Measurements from ENCODE around the gene MPV17. TPM values are rescaled to one million over a fixed set of nuclear protein-coding genes. Genes with fewer than 3 reads are reported as not detected.

The MPV17 gene
- total RNA-seq, 4 donors from 2014 or later, result 57.9 to 93.4 (median 66.4) TPM

DNA sequence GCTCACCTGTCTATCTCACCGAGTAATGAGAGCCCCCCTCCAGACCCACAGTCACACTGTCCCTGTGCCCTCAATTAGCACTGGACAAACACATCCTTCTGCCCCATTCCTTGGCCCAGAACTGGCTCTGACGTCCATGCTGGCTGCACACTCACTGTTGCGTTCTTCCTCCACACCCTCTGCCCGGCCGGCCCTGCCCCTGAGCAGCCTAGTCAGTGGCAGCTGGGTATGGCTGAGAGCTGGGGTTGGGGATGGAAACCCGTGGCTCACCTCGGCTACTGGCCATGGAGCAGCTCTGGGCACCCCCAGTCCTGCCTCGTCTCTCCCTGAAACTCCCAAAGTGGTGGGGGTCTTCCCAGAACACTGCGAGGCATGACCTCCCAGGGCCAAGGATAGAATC is 8.2 kb downstream of the MPV17 start:
- peaks cover 0 to 74% of the 10 kb centered on the region in 2 donors for H3K36me3 ChIP-seq
- WGBS, 2 donors (ENCODE audit: low coverage in 1 of 2), result 86% methylated on average over 1 of the region's 9 CpGs
- TF ChIP-seq, protein P1, sequence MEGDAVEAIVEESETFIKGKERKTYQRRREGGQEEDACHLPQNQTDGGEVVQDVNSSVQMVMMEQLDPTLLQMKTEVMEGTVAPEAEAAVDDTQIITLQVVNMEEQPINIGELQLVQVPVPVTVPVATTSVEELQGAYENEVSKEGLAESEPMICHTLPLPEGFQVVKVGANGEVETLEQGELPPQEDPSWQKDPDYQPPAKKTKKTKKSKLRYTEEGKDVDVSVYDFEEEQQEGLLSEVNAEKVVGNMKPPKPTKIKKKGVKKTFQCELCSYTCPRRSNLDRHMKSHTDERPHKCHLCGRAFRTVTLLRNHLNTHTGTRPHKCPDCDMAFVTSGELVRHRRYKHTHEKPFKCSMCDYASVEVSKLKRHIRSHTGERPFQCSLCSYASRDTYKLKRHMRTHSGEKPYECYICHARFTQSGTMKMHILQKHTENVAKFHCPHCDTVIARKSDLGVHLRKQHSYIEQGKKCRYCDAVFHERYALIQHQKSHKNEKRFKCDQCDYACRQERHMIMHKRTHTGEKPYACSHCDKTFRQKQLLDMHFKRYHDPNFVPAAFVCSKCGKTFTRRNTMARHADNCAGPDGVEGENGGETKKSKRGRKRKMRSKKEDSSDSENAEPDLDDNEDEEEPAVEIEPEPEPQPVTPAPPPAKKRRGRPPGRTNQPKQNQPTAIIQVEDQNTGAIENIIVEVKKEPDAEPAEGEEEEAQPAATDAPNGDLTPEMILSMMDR (IDR thresholded peaks at IDR 0.05), result no peak
- no peak for TF ChIP-seq POLR2AphosphoS5 (IDR thresholded peaks at IDR 0.05)
- no peak for TF ChIP-seq EP300 (IDR thresholded peaks at IDR 0.05)
- TF ChIP-seq POLR2A (IDR thresholded peaks at IDR 0.05), result no peak

DNA sequence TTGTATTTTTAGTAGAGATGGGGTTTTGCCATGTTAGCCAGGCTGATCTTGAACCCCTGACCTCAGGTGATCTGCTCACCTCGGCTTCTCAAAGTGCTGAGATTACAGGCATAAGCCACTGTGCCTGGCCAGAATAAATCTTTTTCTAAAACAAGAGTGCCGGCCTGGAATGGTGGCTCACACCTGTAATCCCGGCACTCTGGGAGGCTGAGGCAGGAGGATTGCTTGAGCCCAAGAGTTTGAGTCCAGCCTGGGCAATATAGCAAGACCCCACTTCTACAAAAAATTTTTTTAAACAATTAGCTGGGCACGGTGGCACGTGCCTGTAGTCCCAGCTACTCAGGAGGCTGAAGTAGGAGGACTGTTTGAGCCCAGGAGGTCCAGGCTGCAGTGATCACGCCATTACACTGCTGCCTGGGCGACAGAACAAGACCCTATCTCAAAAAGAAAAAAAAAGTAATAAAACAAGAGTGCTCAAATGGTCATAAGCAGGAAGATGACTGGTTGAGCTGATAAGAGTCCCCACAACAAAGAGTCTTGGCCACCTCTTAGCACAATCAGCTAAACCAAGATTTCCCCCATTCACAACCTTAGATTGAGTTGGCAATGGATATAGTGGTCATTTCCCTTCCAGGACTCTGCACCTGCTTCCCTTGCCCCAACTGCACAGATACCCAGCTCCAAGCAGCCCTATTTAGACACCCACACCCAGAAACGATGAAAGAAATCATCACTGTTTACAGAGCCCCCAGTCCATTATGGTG is 8.8 kb downstream of the MPV17 start:
- Histone ChIP-seq H3K4me1 (no peaks in the 10 kb centered on the region), H3K4me3 (no peak overlapping the region), H3K27me3 (peaks cover 6% of the 10 kb centered on the region), H3K36me3 (peaks cover 0 to 79% of the 10 kb centered on the region in 2 donors), H3K9me3 (no peaks in the 10 kb centered on the region), H3K27ac (no peak overlapping the region)
- ATAC-seq, result no peak
- 85 to 93% methylated on average over 3 to 7 of the region's 8 CpGs for WGBS, 2 donors (ENCODE audit: low coverage in 1 of 2)
- TF ChIP-seq POLR2AphosphoS5 (IDR thresholded peaks at IDR 0.05) (no peak), EP300 (IDR thresholded peaks at IDR 0.05) (no peak), POLR2A (IDR thresholded peaks at IDR 0.05) (no peak)
- TF ChIP-seq, protein P1 (IDR thresholded peaks at IDR 0.05), result no peak

More for the DNA sequence above, 8.2 kb downstream of the MPV17 start:
- no peak for ATAC-seq
- Histone ChIP-seq H3K27ac (no peak overlapping the region), H3K4me3 (no peak overlapping the region), H3K9me3 (no peaks in the 10 kb centered on the region), H3K4me1 (no peaks in the 10 kb centered on the region), H3K27me3 (no peaks in the 10 kb centered on the region)

DNA sequence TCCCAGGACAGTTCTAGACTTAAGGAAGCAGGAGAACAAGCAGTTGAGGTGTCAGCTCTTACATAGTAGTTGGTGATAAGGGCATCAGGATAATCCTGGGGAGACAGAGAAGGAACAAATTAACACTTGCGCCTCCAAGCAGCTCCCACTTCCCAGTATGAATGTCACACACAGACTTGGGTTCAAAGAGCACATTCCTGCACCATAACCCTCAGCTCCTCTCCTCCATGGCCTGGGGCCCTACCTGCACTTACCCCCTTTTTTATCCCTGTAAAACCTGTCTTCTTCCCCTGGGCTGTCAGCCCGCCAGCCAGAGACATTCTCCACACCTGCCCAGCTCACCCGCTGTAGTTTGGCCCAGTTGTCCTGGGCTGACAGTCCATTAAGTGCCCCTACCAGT is 10.7 kb downstream of the MPV17 start:
- Histone ChIP-seq H3K4me1 (peaks cover 0 to 15% (median 8%) of the 10 kb centered on the region in 3 donors), H3K9me3 (no peaks in the 10 kb centered on the region), H3K4me3 (no peak overlapping the region), H3K27ac (no peak overlapping the region), H3K27me3 (peaks cover 25% of the 10 kb centered on the region), H3K36me3 (peaks cover 0 to 80% of the 10 kb centered on the region in 2 donors)
- WGBS, 2 donors (ENCODE audit: low coverage in 1 of 2), result 83% methylated on average over 2 of the region's 3 CpGs; no CpG with 5 or more reads in 1 of the 2 donors
- TF ChIP-seq EP300 (IDR thresholded peaks at IDR 0.05) (no peak), POLR2AphosphoS5 (IDR thresholded peaks at IDR 0.05) (no peak), POLR2A (IDR thresholded peaks at IDR 0.05) (no peak)
- TF ChIP-seq, protein P1 (IDR thresholded peaks at IDR 0.05), result no peak
- ATAC-seq, result no peak

DNA sequence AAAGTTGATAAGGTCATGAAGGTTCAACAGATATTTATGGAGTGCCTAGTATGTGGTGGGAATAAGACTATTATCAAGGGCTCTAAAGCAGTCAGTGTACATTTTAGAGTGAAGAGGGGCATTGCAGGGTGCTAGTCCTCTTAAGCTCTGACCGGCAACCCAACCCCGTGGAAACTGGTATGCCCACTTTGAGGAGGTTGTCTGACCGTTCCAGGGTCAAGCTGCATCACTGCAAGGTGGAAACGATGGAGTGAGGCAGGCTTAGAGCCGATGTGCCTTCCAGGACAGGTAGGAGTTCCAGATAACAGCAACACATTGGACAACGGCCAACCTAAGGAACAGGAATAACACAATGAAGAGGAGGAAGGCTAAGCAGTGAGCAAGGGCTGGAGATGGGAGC is 13.2 kb downstream of the MPV17 start:
- no peak for ATAC-seq
- Histone ChIP-seq H3K36me3 (peaks cover 0 to 55% of the 10 kb centered on the region in 2 donors), H3K27ac (no peak overlapping the region)

More for the DNA sequence above, 13.2 kb downstream of the MPV17 start:
- TF ChIP-seq POLR2AphosphoS5 (IDR thresholded peaks at IDR 0.05) (no peak), POLR2A (IDR thresholded peaks at IDR 0.05) (no peak), EP300 (IDR thresholded peaks at IDR 0.05) (no peak)
- TF ChIP-seq, protein P1 (IDR thresholded peaks at IDR 0.05), result no peak
- WGBS, 2 donors (ENCODE audit: low coverage in 1 of 2), result 85 to 97% methylated on average over 5 to 6 of the region's 6 CpGs
- H3K4me3 ChIP-seq, result no peak overlapping the region
- H3K27me3 ChIP-seq, result peaks cover 50% of the 10 kb centered on the region
- no peaks in the 10 kb centered on the region for H3K9me3 ChIP-seq
- H3K4me1 ChIP-seq, result peaks cover 0 to 26% (median 15%) of the 10 kb centered on the region in 3 donors

Data from gastroesophageal sphincter (tissue), 4 donors.